Fibroblast of lung (primary cell): ENCODE data around the gene CEP290. TPM values are rescaled to one million over a fixed set of nuclear protein-coding genes. Genes with fewer than 3 reads are reported as not detected.

Experiments used
- DNase-seq, 2 donors: peaks; one replicate each; pipeline versions ENCODE4 v3.0.0 to v3.0.0-alpha.2; 2010; ENCODE audit warnings: low read depth in 2 of 2
- H2AFZ ChIP-seq: 2 replicates; pipeline ENCODE4 v1.5.1; 2012; ENCODE audit warnings: low read length, control low read depth, inconsistent platforms
- H3K27ac ChIP-seq: 2 replicates; pipeline ENCODE4 v1.5.1; 2011; ENCODE audit warnings: low read length, control low read depth; ENCODE audit not compliant: insufficient read depth
- H3K27me3 ChIP-seq: 2 replicates; pipeline ENCODE4 v1.5.1; 2011; ENCODE audit warnings: mild to moderate bottlenecking, low read length; ENCODE audit not compliant: control insufficient read depth, insufficient read depth
- H3K36me3 ChIP-seq: 2 replicates; pipeline ENCODE4 v1.5.1; 2011; ENCODE audit warnings: low read length; ENCODE audit not compliant: control insufficient read depth, insufficient read depth
- H3K4me1 ChIP-seq: 2 replicates; pipeline ENCODE4 v1.5.1; 2011; ENCODE audit warnings: low read length; ENCODE audit not compliant: control insufficient read depth, insufficient read depth; ENCODE audit errors: extremely low read depth
- H3K4me2 ChIP-seq: 2 replicates; pipeline ENCODE4 v1.5.1; 2011; ENCODE audit warnings: low read length, control low read depth; ENCODE audit not compliant: insufficient read depth; ENCODE audit errors: extremely low read depth
- H3K4me3 ChIP-seq, 4 experiments: fragments of 200-600 bp in 1 of 4; sonication (generic) in 1 of 4; replicated peaks in 1 of 4; 2 replicates each; pipeline ENCODE4 v1.5.1; 2011 to 2016; ENCODE audit warnings: low read length in 4 of 4, low read depth in 3 of 4, mild to moderate bottlenecking in 3 of 4, control low read depth in 2 of 4, inconsistent platforms in 1 of 4, mixed read lengths in 1 of 4; ENCODE audit not compliant: insufficient read depth in 1 of 4; ENCODE audit errors: control extremely low read depth in 1 of 4
- H3K79me2 ChIP-seq: 2 replicates; pipeline ENCODE4 v1.5.1; 2012; ENCODE audit warnings: mild to moderate bottlenecking, low read length, inconsistent platforms; ENCODE audit not compliant: control insufficient read depth, insufficient read depth
- H3K9ac ChIP-seq: 2 replicates; pipeline ENCODE4 v1.5.1; 2011; ENCODE audit warnings: mild to moderate bottlenecking, low read length, control low read depth; ENCODE audit not compliant: insufficient read depth
- H3K9me3 ChIP-seq: 2 replicates; pipeline ENCODE4 v1.5.1; 2012; ENCODE audit warnings: low read depth, low read length; ENCODE audit not compliant: control insufficient read depth, insufficient read depth
- H4K20me1 ChIP-seq: 2 replicates; pipeline ENCODE4 v1.5.1; 2011; ENCODE audit warnings: low read length; ENCODE audit not compliant: control insufficient read depth, insufficient read depth; ENCODE audit errors: extremely low read depth
- EZH2 ChIP-seq: IDR thresholded peaks from 2 replicates; pipeline ENCODE4 v1.5.1; 2012; ENCODE audit warnings: low read length, control low read depth, mild to moderate bottlenecking; ENCODE audit errors: missing control alignments
- polyA plus RNA-seq, 2 donors: library from polyadenylated mRNA; depleted of rRNA in 1 of 2; stranded (reverse) in 1 of 2; unstranded in 1 of 2; fragments of >200 nt; gene quantifications; 2 replicates each; pipeline ENCODE4 v1.2.1, GENCODE V29; 2011 to 2012; ENCODE audit warnings: missing spikeins in 1 of 2
- total RNA-seq: library from RNA; depleted of rRNA; stranded (reverse); fragments of >200 nt; gene quantifications from 2 replicates; pipeline ENCODE4 v1.2.1, GENCODE V29; 2014
- TF ChIP-seq, protein P1 (sequence below), 2 donors: IDR thresholded peaks in 1 of 2; conservative IDR thresholded peaks in 1 of 2; 1 replicate in 1 of 2; 2 replicates in 1 of 2; pipeline ENCODE4 v1.5.1; 2011 to 2012; ENCODE audit warnings: low read length in 2 of 2, control low read depth in 1 of 2, inconsistent platforms in 1 of 2, low read depth in 1 of 2, mild to moderate bottlenecking in 1 of 2

The CEP290 gene
- total and polyA plus RNA-seq, 2 donors (not counting 1 experiment from before 2014, with no cell fraction given) = 8.0 to 12.6 TPM

DNA sequence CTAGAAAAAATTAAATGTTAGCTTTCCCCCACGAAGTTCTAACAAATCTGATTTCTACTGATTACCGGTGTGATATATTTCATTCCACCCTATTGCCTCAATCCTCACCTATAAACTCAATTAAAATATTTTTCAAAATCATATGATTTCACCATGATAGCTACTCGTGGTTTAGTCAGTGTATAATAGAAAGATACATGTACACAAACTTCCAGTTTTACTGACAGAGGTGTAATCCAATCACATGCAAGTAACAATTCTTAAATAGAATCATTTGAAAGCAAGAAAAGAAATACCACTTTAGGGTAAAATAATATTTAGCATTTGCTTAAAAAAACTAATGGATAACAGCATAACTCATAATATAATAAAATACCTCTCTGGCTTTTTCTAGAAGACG lies 57.7 kb downstream of the CEP290 start:
- Histone ChIP-seq H2AFZ (no peak overlapping the region), H3K4me3 (no peak overlapping the region), H3K27ac (no peak overlapping the region), H4K20me1 (no peaks in the 10 kb centered on the region), H3K9ac (no peak overlapping the region), H3K4me2 (no peak overlapping the region), H3K9me3 (no peaks in the 10 kb centered on the region), H3K79me2 (no peaks in the 10 kb centered on the region), H3K36me3 (peaks cover 4% of the 10 kb centered on the region), H3K27me3 (no peaks in the 10 kb centered on the region), H3K4me1 (no peaks in the 10 kb centered on the region)
- no peak for TF ChIP-seq EZH2
- TF ChIP-seq, protein P1, sequence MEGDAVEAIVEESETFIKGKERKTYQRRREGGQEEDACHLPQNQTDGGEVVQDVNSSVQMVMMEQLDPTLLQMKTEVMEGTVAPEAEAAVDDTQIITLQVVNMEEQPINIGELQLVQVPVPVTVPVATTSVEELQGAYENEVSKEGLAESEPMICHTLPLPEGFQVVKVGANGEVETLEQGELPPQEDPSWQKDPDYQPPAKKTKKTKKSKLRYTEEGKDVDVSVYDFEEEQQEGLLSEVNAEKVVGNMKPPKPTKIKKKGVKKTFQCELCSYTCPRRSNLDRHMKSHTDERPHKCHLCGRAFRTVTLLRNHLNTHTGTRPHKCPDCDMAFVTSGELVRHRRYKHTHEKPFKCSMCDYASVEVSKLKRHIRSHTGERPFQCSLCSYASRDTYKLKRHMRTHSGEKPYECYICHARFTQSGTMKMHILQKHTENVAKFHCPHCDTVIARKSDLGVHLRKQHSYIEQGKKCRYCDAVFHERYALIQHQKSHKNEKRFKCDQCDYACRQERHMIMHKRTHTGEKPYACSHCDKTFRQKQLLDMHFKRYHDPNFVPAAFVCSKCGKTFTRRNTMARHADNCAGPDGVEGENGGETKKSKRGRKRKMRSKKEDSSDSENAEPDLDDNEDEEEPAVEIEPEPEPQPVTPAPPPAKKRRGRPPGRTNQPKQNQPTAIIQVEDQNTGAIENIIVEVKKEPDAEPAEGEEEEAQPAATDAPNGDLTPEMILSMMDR (conservative IDR thresholded peaks at IDR 0.05 in 1 of 2, IDR thresholded peaks at IDR 0.05 in 1 of 2; ENCODE audit: low read depth in 1 of 2, low read length in 2 of 2) = no peak
- no peak for DNase-seq

DNA sequence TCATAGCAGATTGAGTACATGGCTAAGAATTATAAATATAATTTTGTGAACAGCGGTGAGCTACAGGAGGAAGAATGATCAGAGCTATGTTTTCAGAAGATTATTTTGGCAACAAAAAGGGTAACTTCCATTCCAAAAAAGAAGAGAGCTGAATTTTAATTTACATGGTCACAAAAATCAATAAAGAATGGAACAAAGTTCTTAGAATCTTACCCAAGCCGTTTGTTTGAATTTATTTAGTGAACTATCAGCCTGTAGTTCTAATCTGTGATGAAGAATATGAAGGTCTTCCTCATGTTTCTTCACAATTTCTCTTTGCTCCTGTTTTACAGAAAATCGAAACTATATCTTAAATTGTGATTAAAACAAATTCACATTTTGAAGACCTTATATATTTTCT lies 58.3 kb downstream of the CEP290 start:
- Histone ChIP-seq H3K9ac (no peak overlapping the region), H3K27ac (no peak overlapping the region), H3K27me3 (no peaks in the 10 kb centered on the region), H3K79me2 (no peaks in the 10 kb centered on the region), H3K4me2 (no peak overlapping the region), H3K9me3 (no peaks in the 10 kb centered on the region), H3K4me1 (no peaks in the 10 kb centered on the region), H4K20me1 (no peaks in the 10 kb centered on the region), H3K36me3 (no peaks in the 10 kb centered on the region), H3K4me3 (no peak overlapping the region), H2AFZ (no peak overlapping the region)
- DNase-seq = no peak
- TF ChIP-seq EZH2 = no peak
- TF ChIP-seq, protein P1 (conservative IDR thresholded peaks at IDR 0.05 in 1 of 2, IDR thresholded peaks at IDR 0.05 in 1 of 2; ENCODE audit: low read depth in 1 of 2, low read length in 2 of 2) = no peak

DNA sequence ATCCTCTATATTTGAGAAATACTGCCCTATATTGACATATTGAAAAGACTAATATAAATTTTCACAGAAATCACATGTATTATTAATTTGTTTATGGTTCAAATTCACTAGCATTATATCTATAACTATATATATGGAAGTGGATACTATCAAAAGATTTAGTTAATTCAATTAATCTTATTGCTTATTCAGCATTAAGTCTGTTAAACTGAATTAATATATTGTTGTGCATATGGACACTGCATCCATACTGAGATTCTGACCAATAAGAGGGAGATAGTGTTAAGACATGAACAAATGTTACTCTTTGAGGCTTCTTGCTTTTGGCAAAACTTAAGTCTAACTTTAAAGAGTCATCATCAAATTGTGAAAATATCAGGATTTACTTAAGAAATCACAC lies 60.6 kb downstream of the CEP290 start:
- Histone ChIP-seq H2AFZ (no peak overlapping the region), H3K9me3 (no peaks in the 10 kb centered on the region), H3K9ac (no peak overlapping the region), H3K79me2 (no peaks in the 10 kb centered on the region), H3K27me3 (no peaks in the 10 kb centered on the region), H3K4me1 (no peaks in the 10 kb centered on the region), H3K36me3 (no peaks in the 10 kb centered on the region), H3K4me3 (no peak overlapping the region), H4K20me1 (no peaks in the 10 kb centered on the region), H3K4me2 (no peak overlapping the region), H3K27ac (no peak overlapping the region)
- TF ChIP-seq, protein P1 (conservative IDR thresholded peaks at IDR 0.05 in 1 of 2, IDR thresholded peaks at IDR 0.05 in 1 of 2; ENCODE audit: low read depth in 1 of 2, low read length in 2 of 2) = no peak
- no peak for DNase-seq
